Measurements from ENCODE around the gene RERE.

The RERE gene

DNA sequence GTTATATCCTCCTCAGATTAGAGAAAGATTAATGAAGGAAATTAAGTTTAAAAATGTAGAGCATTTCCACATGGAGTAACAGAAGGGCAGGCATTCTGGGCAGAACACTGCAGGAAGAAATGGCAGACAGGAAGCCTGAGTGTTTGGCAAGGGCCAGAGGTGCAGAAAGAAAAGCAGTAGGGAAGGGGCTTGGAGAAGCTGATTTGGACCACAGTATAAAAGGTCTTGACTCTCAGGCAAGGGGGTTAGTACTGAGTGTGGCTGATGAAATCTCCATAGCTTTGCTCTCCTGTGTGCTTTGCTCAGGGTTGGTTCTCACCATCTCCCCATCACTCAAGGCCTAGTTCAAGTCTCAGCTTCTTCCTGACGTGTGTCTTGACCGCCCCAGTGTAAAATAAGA, 419.4 kb downstream of the RERE start:
- no peak for DNase-seq (ENCODE audit: low read depth)
- no peak overlapping the region for H3K4me3 ChIP-seq (ENCODE audit: low read depth, low read length)
- TF ChIP-seq CTCF (IDR thresholded peaks at IDR 0.05; ENCODE audit: control insufficient read depth, extremely low read depth, insufficient read depth) = no peak

DNA sequence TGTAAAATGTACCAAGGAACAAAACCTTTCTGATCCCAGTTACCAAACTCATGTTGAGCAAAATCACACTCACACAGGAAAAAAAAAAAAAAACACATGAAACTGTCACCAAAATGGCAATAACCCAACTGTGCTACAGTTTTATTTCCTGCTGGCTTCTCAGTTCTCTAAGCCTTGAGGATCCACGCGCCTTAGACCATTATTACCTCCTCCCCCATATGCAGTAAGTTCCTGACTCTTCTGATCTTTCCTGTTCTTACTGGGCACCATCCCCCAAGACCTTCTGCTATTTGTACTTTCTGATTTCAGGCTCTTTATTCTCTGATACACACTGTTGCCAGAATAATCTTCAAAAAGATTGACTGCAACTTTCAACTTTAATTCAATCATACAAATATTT, 419.9 kb downstream of the RERE start:
- TF ChIP-seq CTCF (IDR thresholded peaks at IDR 0.05; ENCODE audit: control insufficient read depth, extremely low read depth, insufficient read depth) = no peak
- H3K4me3 ChIP-seq (ENCODE audit: low read depth, low read length) = no peak overlapping the region
- DNase-seq (ENCODE audit: low read depth) = no peak

- no peak for DNase-seq (ENCODE audit: low read depth)
- TF ChIP-seq CTCF (IDR thresholded peaks at IDR 0.05; ENCODE audit: control insufficient read depth, extremely low read depth, insufficient read depth) = no peak
- H3K4me3 ChIP-seq (ENCODE audit: low read depth, low read length) = no peak overlapping the region
These were observed 420.5 kb downstream of the RERE start for GRCh38 chr1:8396786-8397406.

- no peak for DNase-seq (ENCODE audit: low read depth)
- H3K4me3 ChIP-seq (ENCODE audit: low read depth, low read length) = no peak overlapping the region
- no peak for TF ChIP-seq CTCF (IDR thresholded peaks at IDR 0.05; ENCODE audit: control insufficient read depth, extremely low read depth, insufficient read depth)
These were observed 421.2 kb downstream of the RERE start for GRCh38 chr1:8396083-8396785.

DNA sequence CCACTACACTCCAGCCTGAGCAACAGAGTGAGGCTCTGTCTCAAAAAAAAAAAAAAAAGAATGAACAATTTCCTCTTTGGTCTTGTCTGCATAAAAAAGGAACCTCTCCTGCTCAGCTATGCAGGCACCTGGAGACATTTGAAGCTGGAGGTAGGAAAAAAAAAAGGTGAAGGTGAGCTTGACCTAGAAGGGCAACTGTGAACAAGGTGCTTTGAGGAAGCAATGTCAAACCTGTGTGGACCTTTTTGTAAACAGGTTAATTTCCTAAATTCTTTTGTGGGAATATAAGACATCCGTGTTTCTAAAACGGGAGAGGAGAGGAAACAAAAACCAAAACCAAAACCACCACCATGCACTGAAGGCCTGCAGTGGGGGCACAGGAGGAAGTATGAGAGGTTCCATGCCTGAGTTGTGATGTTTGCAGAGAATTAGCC, 422.0 kb downstream of the RERE start:
- H3K4me3 ChIP-seq (ENCODE audit: low read depth, low read length) = no peak overlapping the region
- DNase-seq (ENCODE audit: low read depth) = no peak
- TF ChIP-seq CTCF (IDR thresholded peaks at IDR 0.05; ENCODE audit: control insufficient read depth, extremely low read depth, insufficient read depth) = no peak

DNA sequence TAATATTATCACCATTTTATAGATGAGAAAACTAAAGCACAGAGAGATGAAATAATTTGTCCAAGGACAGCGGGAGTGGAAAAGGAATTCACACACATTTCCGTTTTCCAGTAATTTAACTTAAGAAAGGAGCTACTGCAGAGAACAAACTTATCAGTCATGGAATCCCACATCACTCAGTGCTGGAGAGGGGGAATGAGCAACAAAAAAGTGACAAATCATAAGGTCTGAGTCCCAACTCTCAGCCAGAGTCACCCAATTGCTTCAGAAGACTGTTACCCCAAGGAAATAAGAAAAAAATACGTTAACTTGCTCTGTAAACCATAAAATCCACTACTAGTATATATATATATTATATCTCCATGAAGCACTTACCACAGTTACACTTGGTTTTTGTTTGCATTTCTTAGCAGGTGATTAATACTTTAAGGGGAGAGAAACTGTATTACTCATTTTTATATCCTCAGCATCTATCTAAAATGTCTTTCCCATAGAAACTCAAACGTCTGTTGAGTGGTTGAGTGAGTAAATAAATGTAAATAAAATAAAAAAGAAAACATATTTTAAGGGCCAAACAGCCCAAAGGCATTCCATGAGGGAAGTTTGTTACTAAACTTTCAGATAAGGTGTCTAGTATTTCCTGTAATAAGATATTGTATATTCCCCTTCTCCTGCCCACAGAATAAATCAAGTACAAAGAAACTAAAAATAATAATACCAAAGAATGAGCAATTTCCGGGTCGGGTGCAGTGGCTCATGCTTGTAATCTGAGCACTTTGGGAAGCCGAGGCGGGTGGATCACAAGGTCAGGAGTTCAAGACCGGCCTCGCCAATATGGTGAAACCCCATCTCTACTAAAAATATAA, 422.8 kb downstream of the RERE start:
- DNase-seq (ENCODE audit: low read depth) = no peak
- H3K4me3 ChIP-seq (ENCODE audit: low read depth, low read length) = no peak overlapping the region
- TF ChIP-seq CTCF (IDR thresholded peaks at IDR 0.05; ENCODE audit: control insufficient read depth, extremely low read depth, insufficient read depth) = no peak
